ENCODE measurements around the gene RBKS. TPM values are rescaled to one million over a fixed set of nuclear protein-coding genes. Genes with fewer than 3 reads are reported as not detected.

Gene RBKS
- total RNA-seq, 1 experiment from 2014 or later, result 1.7 TPM

DNA sequence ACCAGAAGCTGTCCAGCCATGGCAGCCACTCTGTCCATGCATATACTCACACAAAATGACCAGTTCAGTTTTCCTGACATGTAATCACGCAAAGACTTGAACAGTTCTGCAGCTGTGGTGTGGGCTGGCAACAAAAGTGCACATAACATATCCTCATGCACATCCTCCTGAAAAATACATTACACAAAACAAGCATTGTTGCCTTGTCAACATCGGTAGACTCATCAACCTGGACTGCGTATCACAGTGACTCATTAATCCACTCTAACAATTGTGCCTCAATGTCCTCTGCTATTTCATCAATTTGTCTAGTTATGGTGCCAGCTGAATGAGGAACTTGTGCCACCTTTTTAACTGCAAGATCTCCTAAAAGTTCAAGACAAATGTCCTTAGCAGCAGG, 19.5 kb downstream of the RBKS start (continued):
- no peak for TF ChIP-seq E2F1 (CRISPR knock-in tag; IDR thresholded peaks at IDR 0.05)
- no peak for TF ChIP-seq MXD4 (CRISPR knock-in tag; IDR thresholded peaks at IDR 0.05; ENCODE audit: borderline replicate concordance)
- TF ChIP-seq, protein P1, sequence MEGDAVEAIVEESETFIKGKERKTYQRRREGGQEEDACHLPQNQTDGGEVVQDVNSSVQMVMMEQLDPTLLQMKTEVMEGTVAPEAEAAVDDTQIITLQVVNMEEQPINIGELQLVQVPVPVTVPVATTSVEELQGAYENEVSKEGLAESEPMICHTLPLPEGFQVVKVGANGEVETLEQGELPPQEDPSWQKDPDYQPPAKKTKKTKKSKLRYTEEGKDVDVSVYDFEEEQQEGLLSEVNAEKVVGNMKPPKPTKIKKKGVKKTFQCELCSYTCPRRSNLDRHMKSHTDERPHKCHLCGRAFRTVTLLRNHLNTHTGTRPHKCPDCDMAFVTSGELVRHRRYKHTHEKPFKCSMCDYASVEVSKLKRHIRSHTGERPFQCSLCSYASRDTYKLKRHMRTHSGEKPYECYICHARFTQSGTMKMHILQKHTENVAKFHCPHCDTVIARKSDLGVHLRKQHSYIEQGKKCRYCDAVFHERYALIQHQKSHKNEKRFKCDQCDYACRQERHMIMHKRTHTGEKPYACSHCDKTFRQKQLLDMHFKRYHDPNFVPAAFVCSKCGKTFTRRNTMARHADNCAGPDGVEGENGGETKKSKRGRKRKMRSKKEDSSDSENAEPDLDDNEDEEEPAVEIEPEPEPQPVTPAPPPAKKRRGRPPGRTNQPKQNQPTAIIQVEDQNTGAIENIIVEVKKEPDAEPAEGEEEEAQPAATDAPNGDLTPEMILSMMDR (IDR thresholded peaks at IDR 0.05), result no peak
- TF ChIP-seq E2F5 (CRISPR knock-in tag; IDR thresholded peaks at IDR 0.05), result no peak
- TF ChIP-seq ELF4 (CRISPR knock-in tag; IDR thresholded peaks at IDR 0.05; ENCODE audit: low read depth), result no peak
- TF ChIP-seq FOXJ3 (CRISPR knock-in tag; IDR thresholded peaks at IDR 0.05; ENCODE audit: borderline replicate concordance), result no peak
- TF ChIP-seq, protein P2, sequence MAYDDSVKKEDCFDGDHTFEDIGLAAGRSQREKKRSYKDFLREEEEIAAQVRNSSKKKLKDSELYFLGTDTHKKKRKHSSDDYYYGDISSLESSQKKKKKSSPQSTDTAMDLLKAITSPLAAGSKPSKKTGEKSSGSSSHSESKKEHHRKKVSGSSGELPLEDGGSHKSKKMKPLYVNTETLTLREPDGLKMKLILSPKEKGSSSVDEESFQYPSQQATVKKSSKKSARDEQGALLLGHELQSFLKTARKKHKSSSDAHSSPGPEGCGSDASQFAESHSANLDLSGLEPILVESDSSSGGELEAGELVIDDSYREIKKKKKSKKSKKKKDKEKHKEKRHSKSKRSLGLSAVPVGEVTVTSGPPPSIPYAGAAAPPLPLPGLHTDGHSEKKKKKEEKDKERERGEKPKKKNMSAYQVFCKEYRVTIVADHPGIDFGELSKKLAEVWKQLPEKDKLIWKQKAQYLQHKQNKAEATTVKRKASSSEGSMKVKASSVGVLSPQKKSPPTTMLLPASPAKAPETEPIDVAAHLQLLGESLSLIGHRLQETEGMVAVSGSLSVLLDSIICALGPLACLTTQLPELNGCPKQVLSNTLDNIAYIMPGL (CRISPR knock-in tag; IDR thresholded peaks at IDR 0.05), result no peak
- no peak for TF ChIP-seq ERG (CRISPR knock-in tag; IDR thresholded peaks at IDR 0.05)
- TF ChIP-seq, protein P3, sequence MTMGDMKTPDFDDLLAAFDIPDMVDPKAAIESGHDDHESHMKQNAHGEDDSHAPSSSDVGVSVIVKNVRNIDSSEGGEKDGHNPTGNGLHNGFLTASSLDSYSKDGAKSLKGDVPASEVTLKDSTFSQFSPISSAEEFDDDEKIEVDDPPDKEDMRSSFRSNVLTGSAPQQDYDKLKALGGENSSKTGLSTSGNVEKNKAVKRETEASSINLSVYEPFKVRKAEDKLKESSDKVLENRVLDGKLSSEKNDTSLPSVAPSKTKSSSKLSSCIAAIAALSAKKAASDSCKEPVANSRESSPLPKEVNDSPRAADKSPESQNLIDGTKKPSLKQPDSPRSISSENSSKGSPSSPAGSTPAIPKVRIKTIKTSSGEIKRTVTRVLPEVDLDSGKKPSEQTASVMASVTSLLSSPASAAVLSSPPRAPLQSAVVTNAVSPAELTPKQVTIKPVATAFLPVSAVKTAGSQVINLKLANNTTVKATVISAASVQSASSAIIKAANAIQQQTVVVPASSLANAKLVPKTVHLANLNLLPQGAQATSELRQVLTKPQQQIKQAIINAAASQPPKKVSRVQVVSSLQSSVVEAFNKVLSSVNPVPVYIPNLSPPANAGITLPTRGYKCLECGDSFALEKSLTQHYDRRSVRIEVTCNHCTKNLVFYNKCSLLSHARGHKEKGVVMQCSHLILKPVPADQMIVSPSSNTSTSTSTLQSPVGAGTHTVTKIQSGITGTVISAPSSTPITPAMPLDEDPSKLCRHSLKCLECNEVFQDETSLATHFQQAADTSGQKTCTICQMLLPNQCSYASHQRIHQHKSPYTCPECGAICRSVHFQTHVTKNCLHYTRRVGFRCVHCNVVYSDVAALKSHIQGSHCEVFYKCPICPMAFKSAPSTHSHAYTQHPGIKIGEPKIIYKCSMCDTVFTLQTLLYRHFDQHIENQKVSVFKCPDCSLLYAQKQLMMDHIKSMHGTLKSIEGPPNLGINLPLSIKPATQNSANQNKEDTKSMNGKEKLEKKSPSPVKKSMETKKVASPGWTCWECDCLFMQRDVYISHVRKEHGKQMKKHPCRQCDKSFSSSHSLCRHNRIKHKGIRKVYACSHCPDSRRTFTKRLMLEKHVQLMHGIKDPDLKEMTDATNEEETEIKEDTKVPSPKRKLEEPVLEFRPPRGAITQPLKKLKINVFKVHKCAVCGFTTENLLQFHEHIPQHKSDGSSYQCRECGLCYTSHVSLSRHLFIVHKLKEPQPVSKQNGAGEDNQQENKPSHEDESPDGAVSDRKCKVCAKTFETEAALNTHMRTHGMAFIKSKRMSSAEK (CRISPR knock-in tag; IDR thresholded peaks at IDR 0.05; ENCODE audit: borderline replicate concordance), result no peak
- no peak for TF ChIP-seq SOX15 (CRISPR knock-in tag; IDR thresholded peaks at IDR 0.05)
- no peak for TF ChIP-seq IRF1 (CRISPR knock-in tag; IDR thresholded peaks at IDR 0.05)

- Mint-ChIP-seq H3K27me3 (ENCODE audit: low read depth) (peaks cover 24% of the 10 kb centered on the region), H3K9me3 (no peaks in the 10 kb centered on the region)
- POLR2A ChIA-PET, result no interaction called here
- TF ChIP-seq, protein P4, sequence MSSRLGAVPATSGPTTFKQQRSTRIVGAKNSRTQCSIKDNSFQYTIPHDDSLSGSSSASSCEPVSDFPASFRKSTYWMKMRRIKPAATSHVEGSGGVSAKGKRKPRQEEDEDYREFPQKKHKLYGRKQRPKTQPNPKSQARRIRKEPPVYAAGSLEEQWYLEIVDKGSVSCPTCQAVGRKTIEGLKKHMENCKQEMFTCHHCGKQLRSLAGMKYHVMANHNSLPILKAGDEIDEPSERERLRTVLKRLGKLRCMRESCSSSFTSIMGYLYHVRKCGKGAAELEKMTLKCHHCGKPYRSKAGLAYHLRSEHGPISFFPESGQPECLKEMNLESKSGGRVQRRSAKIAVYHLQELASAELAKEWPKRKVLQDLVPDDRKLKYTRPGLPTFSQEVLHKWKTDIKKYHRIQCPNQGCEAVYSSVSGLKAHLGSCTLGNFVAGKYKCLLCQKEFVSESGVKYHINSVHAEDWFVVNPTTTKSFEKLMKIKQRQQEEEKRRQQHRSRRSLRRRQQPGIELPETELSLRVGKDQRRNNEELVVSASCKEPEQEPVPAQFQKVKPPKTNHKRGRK (CRISPR knock-in tag; IDR thresholded peaks at IDR 0.05; ENCODE audit: borderline replicate concordance), result no peak
- no peak for TF ChIP-seq NR3C1 (CRISPR knock-in tag; conservative IDR thresholded peaks at IDR 0.05; ENCODE audit: low read depth)
- TF ChIP-seq ZNF317 (CRISPR knock-in tag; IDR thresholded peaks at IDR 0.05; ENCODE audit: borderline replicate concordance, low read depth), result no peak
- no peak for TF ChIP-seq ELF4 (CRISPR knock-in tag; IDR thresholded peaks at IDR 0.05; ENCODE audit: low read depth)
- TF ChIP-seq SP1 (CRISPR knock-in tag; conservative IDR thresholded peaks at IDR 0.05), result no peak
- TF ChIP-seq ZNF396 (CRISPR knock-in tag; IDR thresholded peaks at IDR 0.05; ENCODE audit: borderline replicate concordance), result no peak
- TF ChIP-seq ZNF121 (CRISPR knock-in tag; IDR thresholded peaks at IDR 0.05), result no peak
- TF ChIP-seq NFATC4 (CRISPR knock-in tag; IDR thresholded peaks at IDR 0.05), result no peak
- TF ChIP-seq NFE2L1 (CRISPR knock-in tag; IDR thresholded peaks at IDR 0.05), result no peak
- TF ChIP-seq, protein P5, sequence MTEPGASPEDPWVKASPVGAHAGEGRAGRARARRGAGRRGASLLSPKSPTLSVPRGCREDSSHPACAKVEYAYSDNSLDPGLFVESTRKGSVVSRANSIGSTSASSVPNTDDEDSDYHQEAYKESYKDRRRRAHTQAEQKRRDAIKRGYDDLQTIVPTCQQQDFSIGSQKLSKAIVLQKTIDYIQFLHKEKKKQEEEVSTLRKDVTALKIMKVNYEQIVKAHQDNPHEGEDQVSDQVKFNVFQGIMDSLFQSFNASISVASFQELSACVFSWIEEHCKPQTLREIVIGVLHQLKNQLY (CRISPR knock-in tag; IDR thresholded peaks at IDR 0.05), result no peak
- TF ChIP-seq TP53 (CRISPR knock-in tag; IDR thresholded peaks at IDR 0.05), result no peak
Observed at GRCh38 chr2:27869763-27870162, 20.4 kb downstream of the RBKS start.

More at GRCh38 chr2:27869763-27870162, 20.4 kb downstream of the RBKS start:
- CTCF ChIA-PET, result no interaction called here
- H3K4me1 Mint-ChIP-seq, result no peaks in the 10 kb centered on the region
- H3K27ac Mint-ChIP-seq, result no peak overlapping the region
- ATAC-seq (no peak), DNase-seq (ENCODE audit: low spot score) (no peak)
- H3K4me3 Mint-ChIP-seq, result no peak overlapping the region
- no peaks in the 10 kb centered on the region for H3K36me3 Mint-ChIP-seq

Measured in WTC11 (cell line).